Activated T-cell treated with anti-CD3 and anti-CD28 coated beads for 24 hours (primary cell): ENCODE results near the gene BGLAP.
A peak's percentile ranks its signal among the peaks of the same experiment; 100 is the strongest.

Experiments
- DNase-seq: peaks from one replicate; pipeline ENCODE4 v3.0.0-alpha.2; 2020; ENCODE audit warnings: low read depth

Gene BGLAP

GRCh38 chr1:156258859-156259258 is 16.9 kb downstream of the BGLAP start:
- no peak for DNase-seq

- no peak for DNase-seq
Measured at GRCh38 chr1:156259805-156260204, 17.8 kb downstream of the BGLAP start.

GRCh38 chr1:156260896-156261295 is 18.9 kb downstream of the BGLAP start:
- DNase-seq = no peak

DNA sequence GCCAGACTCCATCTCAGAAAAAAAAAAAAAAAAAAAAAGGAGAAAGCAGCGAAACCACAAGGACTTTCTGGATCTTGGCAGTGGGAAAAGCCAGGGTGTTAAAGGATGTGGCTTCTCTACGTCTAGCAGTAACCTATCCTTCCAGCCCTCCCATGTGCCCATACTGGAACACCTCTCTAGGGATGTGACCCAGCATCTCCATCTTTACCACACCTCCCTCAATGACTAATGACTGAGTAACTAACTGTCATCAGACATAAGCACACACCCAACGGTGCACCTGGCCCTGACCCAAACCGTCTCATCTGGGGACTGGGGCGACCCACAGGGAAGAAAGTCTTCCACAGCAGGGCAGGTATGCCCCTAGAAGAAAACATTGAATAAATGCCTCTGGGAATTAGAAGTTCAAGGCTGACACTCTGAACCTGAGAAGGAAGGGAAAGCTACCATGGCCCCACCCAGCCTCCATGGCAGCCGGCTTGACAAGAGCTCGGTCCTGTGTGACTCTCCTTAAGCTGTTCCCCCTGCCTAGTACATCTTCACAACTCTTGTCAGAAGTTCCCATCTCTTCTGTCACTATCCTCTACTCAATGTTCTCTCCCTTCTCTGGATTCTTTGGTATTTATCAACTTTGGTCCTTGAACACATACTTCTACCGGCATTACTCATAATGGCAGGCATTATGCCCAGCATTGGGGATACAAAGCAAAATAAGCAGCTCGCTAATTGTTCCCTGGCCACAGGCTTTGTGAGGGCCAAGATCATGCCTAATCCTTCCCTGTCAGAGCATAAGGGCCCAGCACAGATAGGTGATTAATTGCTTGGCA is 20.7 kb downstream of the BGLAP start:
- no peak for DNase-seq

GRCh38 chr1:156263288-156263655 is 21.3 kb downstream of the BGLAP start:
- DNase-seq = no peak

GRCh38 chr1:156266051-156266450 is 24.1 kb downstream of the BGLAP start:
- no peak for DNase-seq

DNA sequence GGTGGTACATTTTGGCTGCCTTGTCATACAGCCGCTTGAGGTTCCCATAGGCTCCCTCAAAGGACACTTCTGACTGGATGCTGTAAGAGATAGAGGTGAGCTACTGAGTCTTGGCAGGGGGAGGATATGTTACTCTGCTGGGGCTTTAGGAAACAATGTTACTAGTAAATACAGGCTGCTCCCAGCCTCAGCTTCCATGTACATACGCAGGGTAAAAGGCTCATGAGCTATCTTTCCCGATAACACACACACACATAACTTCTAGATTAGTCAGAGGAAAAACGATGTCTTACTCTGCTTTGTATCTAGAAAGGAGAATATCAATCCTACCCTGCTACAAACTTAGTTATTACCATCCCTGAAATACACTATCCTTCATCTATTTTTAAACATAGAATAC is 26.4 kb downstream of the BGLAP start:
- DNase-seq = no peak

GRCh38 chr1:156270314-156270713 is 28.3 kb downstream of the BGLAP start:
- DNase-seq = no peak

- DNase-seq = no peak
Measured at GRCh38 chr1:156276532-156276931, 34.5 kb downstream of the BGLAP start.

DNA sequence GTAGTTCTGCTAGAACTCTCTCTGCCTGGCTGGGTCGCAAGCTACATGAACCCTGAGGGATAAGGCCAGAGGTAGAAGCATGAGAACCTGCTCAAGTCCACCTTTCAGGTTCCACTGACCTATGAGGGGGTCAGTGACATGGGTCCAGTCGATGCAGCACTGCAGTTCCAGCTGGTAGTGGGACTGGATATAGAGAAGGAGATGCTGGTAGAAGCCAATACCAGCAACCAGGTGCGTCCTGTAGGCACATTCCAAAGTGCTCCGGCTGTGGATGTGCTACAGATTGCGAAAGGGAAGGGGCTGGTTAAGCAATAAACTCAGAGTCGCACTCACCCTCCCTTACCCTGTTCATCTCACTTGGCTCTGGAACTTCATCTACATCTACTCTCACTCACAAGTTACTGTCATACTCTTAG is 35.0 kb downstream of the BGLAP start:
- DNase-seq = no peak

- DNase-seq = no peak
Measured at GRCh38 chr1:156279837-156280236, 37.9 kb downstream of the BGLAP start.

- DNase-seq = peak; percentile 26
Measured at GRCh38 chr1:156281281-156281680, 39.3 kb downstream of the BGLAP start.

DNA sequence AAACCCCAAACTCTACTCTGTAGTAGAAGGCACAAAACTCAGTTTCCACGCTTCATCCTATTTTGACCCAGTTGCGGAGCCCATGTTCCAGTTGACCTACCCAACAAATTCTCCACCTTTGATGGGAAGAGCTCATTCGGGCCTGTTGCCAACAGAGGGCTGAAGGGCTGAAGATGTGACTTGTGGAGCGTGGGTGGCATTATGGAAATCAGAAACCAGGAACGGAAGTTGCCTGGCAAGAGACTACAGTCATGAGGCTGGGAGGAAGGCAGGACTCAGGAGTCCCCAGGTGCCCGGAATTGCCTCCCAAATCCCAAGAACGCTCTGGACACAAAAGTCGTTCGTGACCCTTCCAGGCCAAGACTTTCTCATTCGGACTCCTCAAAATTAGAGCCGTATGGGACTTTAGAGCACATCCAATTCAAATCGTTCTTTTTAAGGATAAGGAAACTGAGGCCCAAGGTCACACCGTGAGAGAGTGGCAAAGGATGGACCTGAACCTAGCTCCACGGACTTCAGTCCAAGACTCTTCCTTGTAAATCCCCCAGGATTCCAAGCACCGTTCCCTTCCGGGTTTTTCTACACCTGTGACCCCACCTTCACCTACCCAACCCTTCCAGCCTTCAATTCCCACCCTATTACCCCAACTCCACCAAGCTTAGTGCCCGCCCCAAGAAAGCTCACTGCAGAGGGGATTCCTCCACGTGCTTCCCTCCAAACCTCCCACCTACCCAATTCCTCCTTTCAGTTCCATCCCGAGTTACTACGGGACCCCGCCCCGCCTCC is 39.9 kb downstream of the BGLAP start:
- DNase-seq = peak; percentile 20

- DNase-seq = peak; percentile 92
Measured at GRCh38 chr1:156282479-156283222, 40.7 kb downstream of the BGLAP start, which contains the start of gene SMG5. SMG5 (minus strand) TSS chr1:156282825; CDS start chr1:156282680, 145 bp downstream.

GRCh38 chr1:156283521-156283920 is 41.5 kb downstream of the BGLAP start:
- DNase-seq = no peak

DNA sequence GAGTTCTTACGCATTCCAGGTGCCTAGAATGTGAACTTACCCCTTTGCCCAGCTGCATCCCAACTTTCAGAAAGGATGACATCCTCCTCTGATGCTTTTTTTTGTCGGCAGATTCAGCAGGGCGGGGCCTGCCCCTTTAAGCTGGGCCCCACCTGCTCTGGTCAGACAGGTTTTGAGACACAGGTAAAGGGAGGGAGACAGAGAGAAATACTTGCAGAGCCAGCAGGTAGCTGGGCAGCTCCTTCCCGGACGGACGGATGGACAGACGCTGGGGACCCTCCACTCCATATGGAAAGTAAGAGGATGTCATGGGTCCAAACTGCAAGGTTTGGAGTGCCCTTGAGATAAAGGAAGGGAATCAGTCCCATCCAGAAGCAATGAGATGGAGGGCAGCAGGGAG is 42.1 kb downstream of the BGLAP start, which contains the start of gene TMEM79:
TSS of gene TMEM79 (plus strand) at position 214 of the 400 bp plus-strand sequence. CDS start 902 bp downstream, outside the sequence.
- DNase-seq = no peak

DNA sequence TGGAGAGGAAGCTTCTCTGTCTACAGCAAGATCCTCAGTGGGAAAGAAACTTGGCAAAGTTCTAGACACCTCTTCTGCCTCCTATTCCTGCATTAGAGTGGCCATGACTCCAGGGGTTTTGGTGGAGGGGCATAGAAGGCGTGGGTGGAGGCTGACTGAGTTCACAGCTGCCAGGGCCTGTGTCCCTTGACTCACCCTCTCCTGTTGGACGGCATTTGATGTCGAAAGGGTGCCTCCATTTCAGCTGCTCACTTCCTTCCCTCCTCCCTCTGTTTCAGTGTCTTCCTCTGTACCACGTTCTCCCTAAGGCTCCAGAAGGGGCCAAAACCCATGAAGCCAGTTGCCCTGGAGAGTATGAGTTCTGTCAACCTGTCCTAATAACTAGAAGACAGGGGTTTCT is 42.8 kb downstream of the BGLAP start:
- no peak for DNase-seq

DNA sequence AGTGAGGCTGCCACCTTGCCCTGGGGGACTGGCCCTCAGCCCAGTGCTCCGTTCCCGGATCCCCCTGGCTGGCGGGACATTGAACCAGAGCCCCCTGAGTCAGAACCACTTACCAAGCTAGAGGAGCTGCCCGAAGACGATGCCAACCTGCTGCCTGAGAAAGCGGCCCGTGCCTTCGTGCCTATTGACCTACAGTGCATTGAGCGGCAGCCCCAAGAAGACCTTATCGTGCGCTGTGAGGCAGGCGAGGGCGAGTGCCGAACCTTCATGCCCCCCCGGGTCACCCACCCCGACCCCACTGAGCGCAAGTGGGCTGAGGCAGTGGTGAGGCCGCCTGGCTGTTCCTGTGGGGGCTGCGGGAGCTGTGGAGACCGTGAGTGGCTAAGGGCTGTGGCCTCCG is 43.5 kb downstream of the BGLAP start:
- DNase-seq = no peak

DNA sequence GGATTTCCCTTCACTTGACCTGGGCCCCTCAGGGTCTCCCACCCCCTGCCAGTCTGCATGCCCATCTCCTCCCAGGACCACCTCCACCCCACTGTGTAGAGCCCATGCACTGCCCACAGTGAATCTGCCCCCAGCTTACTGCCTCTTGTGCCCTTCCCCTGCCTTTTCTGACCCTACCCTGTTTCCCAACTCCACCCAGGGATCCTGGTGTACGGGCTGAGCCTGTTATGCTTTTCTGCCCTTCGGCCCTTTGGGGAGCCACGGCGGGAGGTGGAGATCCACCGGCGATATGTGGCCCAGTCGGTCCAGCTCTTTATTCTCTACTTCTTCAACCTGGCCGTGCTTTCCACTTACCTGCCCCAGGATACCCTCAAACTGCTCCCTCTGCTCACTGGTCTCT is 44.1 kb downstream of the BGLAP start:
- no peak for DNase-seq

DNA sequence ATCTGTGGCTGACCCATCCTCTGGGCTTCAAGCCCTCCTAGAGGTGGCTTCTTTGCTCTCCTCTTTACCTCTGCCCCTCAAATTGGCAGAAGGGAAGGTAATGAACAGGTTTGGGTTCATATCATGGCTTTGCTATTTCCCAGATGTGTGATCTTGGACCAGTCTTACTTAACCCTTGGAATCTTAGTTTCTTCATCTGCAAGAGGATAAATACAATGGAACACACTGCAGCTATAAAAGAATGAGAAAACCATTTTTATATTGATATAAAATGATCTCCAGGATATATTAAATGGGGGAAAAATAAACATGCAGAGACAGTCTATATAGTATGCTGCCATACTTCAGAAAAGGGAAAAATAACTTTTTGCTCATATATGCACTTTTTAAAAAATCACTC is 47.9 kb downstream of the BGLAP start:
- no peak for DNase-seq

DNA sequence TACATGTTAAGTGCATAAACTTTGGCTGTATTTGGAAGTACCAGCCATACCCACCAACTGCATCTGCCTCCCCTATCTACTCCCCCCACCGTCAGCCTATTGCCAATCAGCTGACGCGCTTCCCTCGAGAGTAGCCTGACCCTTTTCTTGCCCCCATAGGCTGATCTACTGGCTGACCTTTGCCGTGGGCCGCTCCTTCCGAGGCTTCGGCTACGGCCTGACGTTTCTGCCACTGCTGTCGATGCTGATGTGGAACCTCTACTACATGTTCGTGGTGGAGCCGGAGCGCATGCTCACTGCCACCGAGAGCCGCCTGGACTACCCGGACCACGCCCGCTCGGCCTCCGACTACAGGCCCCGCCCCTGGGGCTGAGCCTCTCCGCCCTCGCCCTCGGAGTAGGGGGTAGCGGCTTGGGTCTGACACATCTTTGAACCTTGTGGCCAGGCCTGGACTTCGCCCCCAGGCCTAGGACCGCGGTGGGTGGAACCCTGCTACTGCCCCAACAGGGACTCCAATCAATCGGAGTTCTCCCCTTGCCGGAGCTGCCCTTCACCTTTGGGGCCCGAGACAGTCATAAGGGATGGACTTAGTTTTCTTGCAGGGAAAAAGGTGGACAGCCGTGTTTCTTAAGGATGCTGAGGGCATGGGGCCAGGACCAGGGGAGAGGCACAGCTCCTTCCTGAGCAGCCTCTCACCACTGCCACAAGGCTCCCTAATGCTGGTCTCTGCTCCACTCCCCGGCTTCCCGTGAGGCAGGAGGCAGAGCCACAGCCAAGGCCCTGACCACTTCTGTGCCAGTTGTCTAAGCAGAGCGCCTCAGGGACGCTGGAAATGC is 49.5 kb downstream of the BGLAP start:
- DNase-seq = no peak
